IPS DF 4.7 (cell line): ENCODE results near the gene ACO1.
"Not testable (repeated sequence)": the region's sequence is repeated elsewhere in the genome, so short reads cannot be mapped to it uniquely, and the experiment has no call there.

Experiments used
- DNase-seq: peaks from one replicate; pipeline ENCODE4 v3.0.0-alpha.2; 2013; ENCODE audit warnings: low spot score; ENCODE audit errors: extremely low read depth

The ACO1 gene

DNA sequence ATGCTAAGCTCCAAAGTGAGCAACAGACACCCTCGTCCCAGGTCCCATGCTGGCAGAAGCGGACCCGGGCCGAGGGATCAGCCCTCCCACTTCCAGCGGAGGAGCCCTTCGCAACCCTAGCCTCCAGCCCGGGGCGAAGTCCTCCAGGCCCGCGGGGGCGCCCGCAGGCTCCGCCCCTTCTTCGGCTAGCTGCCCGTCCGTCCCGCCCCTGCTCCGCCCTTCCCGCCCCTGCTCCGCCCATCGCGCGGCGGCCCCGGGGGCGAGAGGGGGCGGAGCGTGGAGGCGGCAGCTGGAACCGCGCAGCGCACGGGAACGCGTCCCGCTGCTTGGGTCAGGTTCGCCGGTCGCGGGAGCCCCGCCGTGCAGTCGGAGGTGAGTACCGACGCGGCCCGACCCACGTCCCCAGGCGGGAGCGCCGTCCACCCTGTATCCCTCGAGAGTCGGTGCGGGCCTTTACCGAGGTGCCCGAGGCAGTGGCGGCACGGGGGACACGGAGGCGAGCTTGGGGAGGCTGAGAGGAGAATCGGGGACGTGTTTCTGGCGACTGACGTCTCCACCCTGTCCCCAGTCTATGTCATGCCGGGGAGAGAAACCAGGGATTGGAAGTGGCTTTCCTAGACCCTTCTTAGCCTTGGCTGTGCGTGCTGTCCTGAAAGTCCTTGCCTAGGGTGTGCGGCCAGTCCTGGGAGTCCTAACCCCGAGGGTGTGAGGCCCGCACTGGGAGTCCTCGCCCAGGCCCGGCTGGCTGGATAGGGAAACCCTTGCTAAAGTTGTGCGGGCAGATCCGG, at the start of gene ACO1:
Gene ACO1, plus strand, starts transcription at position 280 of the 788 bp plus-strand sequence. CDS start 20,864 bp downstream, outside the sequence.
- no peak for DNase-seq

DNA sequence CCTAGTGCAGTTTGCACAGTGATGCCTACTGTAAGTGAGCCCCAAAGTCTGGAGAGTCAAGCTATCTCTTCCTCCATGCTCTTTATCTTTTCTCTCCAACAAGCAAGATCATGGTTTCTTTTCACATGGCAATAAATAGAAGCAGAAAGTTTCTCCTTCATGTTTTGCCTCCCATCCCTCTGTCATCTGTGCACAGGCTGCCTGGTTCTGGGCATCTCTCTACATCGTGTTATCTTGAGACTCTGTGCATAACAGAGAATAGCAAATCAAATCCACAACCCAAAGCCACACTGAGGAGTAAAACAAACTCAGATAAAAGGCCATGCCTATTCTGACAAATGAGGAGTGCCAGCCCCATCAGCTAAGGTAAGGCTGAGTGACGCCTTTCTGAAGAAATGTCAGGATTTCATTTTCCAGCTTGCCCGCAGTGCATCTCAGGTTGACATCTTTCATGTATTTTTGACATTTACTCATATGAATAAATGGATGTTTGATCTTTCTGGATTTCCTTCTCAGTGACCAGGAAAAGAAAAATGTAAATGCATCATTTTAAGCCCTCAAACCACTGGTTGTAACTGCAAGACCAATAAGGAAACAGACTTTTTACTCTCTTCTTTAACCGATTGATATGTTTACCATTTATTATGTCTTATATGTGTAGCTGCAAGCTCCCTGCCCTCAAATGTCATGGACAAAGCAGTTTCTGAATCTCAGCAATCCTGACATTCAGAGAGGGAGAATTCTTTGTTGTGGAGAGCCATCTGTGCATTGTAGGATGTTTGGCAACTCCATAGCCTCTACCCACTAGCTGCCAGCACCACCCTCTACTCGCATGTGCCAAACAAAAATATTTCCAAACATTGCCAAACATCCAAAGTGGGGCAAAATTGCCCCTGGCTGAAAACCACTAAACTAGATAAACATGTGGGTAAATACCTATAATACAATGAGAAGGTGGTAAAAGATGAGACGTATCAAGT, 49.2 kb upstream of the ACO1 start:
- no peak for DNase-seq

DNA sequence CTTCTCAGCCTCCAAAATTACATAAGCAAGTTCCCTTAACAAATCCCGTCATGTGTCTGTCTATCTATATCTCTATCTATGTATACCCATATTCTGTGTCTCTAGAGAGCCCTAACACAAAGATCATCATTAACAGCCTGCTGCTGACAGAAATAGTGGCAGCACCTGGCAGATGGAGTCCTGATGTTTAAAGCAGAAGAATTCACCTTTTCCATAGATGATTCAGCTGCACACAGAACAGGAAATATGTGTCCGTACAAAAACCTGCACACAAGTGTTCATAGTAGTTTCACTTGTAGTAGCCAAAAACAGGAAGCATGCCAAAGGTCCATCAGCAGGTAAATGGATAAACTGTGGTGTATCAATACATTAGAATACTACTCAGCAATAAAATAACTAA, 45.0 kb upstream of the ACO1 start:
- DNase-seq: no peak

DNA sequence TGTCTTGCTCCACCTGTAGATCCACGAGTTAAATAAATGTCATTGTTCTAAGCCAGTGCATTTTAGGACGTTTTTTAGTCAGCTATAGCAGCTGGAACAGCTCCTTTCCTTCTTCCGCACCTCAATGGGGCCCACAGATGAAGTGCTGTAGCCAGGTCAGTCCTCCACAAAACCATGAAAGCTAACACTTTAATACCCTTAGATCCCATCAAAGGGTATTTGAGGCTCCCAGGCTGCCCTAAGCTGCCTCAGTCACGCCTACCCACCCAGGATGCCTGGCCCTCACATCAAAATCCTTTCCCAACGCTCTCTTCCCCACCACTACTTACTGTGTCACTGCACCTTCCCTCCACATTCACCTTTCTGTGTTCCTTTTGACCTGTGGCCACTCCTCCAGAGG, 44.1 kb upstream of the ACO1 start:
- DNase-seq: no peak

DNA sequence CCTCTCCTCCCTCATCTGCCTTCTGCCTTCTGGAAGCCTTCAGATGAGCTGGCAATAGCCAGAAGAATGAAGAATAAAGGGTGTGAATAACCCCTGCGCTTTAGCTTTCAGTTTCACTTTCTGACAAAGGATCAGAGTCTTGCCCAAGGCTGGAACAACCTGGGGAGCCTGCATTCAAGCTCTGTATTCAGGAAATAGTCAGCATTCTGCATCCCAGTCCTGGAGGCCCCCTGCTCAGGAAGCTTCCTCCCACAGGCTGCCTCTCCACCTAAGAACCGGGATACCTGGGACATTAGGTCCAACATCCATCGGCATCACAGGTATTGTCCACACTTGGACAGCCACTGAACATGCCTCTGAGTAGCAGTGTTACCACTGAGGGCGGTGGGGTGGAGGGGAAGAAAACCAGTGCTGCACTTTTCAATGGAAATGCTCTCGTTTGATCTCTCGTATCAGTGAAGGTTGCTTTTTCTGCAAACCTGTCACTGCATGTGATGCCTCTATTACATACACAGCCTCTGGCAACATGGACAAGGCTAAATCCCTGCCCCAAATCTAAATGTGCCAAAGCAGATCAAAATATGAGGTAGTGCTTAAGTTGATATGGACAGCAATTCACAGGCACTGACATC, 39.8 kb upstream of the ACO1 start:
- no peak for DNase-seq

DNA sequence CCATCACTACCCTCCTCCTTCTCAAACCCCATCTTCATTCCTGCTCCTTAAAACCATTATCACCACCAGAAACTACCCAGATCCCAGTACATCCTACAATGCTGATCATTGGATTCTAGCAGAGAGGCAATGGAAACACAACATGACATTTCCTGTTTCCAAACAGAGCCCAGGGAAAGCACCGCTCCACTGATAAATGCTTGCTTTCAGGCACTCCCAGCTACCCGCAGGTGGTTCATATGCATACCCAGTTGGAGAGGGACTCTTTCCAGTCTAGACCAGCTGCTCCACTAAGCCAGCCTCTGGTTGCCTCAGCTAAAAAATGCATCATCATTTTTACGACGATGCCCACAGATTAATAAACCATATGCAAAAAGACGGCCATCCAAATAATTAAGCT, 39.2 kb upstream of the ACO1 start:
- DNase-seq: peak; percentile 91

DNA sequence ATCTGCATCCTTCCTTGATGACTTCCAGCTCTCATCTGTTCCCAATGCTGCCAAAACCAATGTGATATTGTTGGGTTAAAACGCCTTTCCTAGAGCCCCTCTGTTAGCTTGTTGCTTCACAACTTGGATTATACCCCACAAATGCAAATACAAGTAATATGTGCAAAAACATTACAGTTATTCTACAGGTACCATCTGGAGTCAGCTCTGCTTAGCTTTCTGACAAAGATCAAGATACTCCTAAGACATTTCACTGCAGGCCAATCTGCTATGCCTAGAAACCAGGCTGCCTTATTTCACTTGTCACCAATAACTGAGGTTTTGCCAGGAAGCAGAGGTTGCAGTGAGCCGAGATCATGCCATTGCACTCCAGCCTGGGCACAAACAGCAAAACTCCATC, 36.9 kb upstream of the ACO1 start:
- no peak for DNase-seq

DNA sequence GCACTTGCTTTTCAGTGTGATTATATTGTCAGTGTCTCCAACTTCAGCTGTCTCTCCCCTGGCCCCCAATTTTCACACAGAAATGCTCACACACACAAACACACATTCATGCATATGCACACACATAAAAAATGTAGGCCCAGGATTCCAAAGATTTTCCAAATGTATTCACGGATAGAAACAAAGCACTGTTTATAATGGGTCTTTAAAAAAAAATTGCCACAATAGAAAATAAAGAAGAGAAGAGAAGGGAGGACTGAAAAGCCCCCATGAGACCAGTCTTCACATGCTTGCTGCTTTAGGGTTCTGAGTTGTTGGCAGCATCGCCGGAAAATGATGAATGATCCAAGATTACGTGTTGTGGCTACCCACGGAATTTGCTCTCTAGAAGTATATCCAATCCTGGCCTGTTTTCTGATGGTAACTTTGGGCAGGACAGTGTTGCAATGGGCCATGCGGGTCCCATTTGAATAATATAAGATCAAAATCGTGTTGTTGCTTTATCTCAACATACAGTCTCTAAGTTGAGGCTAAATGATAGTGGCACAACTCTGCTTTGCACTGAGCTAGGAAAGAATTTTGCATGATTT, 36.2 kb upstream of the ACO1 start:
- no peak for DNase-seq

DNA sequence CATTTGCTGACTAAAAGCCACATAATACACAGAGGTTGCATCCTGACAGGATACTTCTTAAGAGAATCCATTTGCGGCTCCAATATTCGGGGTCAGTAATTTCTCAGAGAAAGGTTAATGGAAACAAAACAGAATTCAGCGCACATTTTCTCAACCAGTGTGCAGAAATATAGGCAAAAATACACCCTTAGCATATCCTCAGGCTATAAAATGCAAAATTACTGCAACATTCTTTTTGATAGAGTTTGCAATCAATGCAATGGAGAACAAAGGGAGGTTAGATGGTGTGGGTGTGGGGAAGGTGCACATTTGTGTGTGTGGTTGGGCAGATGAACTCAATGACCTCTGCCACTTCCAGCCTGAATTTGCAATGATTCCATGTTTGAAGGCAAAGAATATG, 35.4 kb upstream of the ACO1 start:
- no peak for DNase-seq

DNA sequence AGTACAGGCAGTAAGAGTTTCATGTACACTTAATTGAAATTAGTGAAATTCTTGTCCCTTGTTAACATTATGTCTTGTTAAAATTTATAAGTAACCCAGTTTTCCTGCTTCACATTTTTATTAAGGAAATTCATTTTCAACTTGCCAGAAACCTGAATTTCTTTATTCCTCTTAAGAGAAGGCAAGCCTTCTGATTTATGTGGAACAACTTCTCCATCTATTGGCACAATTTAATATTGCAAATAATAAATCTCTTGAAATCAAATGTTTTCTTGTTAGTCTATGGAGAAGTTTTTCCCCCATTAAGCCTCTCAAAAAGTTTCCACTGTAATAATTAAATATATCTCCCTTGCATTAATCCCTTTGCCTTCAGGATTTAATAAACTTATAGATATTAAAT, 33.8 kb upstream of the ACO1 start:
- no peak for DNase-seq

DNA sequence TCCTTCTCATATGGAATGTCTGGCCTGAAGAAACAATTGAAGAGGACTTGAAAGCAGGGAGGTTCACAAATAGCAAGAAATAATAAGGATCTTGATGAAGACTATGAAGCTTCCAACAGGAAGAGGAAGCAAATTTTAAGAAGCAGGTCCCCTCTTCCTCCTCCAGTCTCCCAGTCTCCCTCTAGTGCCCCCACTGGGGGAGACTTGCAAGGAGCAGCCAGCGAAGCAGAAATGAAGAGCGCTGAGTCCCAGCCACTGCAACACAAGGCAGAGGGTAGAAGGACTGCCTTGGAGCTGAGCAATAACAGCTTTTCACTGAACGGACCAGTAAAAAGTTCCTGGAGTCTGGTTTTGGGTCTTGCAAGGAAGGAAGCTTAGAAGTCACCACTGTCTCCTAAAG, 32.6 kb upstream of the ACO1 start:
- DNase-seq: no peak

DNA sequence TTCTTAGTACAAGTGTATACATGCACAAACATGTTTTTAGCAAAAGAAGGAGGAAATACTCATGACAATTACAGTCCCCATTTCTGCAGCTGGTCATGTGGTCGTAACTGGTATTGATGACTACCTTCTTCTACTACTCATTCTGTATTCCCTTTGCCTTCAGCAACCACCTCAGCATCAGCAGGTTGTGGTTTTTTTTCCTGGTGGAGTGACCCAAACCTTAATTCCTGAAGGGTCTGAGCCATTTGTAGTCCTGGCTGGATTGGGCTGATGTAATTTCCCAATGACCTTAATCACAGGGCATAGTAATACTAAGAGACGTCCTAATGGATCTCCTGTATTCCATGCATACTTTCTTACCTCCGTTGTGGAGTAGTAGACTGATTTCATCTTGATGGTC, 31.0 kb upstream of the ACO1 start:
- DNase-seq: not testable (repeated sequence)

DNA sequence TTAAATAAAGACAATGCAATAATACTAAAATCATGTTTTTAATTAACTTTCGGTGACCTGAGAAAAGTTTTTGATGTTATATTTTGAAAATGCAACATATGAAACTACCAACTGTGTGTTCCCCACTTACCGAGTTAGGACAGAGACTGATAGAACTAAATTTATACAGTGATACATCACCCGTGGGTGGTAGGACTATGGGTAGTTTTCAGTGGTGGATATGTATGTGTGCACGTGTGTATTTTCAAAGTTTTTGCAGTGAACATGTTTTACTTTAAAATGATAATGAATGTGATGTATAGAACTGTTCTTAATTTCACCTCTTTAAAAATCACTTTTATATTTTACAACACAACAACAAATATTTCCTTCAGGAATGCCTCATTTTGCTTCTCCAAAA, 25.0 kb upstream of the ACO1 start:
- no peak for DNase-seq

DNA sequence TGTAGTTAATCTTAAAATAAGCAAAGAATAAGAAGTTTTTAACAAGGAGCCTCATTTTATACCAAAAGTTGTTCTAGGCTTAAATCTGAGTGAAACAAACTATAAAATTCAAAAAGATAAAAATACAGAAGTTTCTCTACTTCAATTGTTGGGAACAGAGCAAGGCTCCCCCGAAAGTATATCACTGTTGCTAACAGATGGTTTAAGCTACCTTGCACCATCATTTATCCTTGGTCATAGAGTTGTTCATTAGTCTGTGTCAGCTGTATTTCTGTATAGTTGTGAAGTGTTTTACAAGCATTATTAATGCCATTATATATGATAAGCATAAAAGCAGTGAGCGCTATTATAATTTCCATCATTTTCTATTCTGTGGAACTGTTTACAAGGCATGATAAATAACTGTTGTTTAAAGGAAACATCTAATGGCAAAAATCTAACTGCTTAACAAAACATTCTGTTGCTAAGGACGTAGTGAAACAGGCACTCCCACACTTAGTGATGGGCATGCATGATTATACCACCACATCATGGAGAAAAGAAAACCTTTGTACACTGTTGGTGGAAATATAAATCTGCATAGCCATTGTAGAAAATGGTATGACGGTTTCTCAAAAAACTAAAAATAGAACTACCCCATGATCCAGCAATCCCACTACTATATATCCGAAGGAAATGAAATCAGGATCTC, 23.3 kb upstream of the ACO1 start:
- no peak for DNase-seq

DNA sequence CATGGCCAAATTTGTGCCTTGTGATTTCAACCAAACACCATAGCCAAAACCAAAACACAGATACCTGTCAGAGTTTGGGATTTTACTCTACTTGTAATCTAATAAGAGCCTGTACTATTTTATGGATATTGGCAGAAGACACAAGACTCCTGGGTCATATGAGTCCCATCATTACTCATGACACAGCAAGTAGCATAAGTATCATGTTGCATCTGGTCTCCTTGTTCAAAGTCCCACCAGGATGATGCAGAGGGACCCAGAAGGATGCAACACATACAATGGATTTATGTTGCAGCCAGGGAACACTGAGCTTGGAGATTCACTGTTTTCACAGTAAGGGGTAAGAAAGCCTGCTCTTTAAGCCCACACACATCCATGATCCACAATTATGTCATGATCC, 13.2 kb upstream of the ACO1 start:
- DNase-seq: no peak

DNA sequence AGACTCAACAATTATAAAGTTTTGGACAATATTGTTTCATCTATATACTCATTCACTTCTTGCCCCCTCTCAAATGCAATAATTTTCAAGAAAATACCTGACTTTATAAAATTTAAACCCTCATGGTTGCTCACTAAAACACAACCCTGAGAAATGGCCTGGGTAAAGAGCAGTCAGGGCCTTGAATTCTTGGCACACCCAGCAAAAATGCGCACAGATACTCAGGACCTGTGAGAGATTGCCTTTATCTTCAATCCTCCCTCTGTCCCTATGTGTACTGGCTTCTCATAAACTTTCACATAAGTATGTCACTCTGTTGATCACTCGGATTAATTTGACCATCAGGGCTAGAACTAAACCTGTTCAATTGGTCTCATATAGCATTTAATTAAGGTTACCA, 12.8 kb upstream of the ACO1 start:
- no peak for DNase-seq

DNA sequence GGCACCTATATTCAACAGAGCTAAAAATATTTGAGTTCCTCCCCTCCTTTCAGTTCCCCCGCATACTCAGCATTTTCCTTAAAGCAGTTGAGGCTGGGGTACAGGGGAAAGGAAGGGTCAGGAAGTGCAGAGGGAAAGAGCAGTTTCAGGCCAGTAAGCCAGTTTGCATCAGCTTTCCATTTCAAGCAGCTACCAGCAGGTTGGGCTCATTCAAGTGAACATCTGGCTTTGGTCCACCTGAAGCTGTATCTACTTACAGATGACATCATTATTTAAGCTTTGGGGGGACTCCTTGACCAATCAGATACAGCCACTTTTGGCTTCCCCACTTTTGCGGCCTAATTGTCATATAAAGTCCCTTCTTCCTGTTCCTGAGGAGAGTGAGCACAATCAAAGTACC, 8.2 kb upstream of the ACO1 start:
- DNase-seq: no peak

DNA sequence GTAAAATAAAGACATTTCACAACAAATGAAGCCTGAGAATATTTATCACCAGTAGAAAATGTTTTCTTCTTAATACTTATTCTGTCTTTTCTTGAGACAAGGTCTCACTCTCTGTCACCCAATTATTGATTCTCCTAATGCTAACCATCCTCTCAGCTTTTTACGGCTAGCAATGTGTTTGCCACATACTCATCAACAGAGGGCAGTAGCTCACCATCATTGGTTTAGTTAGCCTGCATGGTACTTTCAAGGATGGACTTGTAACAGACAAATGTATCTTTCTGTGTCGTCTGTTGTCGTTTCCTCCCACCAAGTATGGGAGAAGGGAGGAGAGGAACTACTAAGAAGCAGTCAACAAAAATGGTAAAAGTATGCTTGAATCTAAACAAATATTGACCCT, 5.9 kb upstream of the ACO1 start:
- DNase-seq: peak; percentile 44

DNA sequence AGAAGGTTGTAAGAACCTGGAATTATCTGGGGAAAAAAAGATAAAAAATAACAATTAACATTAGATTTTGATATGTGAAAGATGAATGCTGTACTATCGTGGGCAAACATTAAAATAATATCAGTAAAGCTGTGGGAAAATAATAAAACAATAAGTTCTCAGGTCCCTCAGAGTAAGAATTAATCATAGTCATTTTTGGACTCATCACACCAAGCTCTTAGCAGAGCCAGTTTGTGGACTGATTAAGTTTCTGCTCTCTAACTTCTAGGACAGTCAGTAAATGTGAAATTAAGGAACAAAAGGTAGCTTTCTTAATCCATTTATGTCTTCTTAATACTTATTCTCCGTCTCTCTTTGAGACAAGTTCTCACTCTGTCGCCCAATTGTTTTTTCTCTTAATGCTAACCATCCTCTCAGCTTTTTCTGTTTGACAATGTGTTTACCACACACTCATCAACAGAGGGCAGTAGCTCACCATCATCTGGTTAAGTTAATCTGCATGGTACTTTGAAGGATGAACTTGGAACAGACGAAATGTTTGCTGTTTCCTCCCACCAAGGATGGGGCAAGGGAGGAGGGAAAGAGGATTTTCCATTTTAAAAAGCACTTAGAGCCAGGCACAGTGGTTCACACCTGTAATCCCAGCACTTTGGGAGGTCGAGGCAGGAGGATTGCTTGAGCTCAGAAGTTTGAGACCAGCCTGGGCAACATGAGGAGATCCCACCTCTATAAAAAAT, 5.3 kb upstream of the ACO1 start:
- DNase-seq: peak; percentile 49

DNA sequence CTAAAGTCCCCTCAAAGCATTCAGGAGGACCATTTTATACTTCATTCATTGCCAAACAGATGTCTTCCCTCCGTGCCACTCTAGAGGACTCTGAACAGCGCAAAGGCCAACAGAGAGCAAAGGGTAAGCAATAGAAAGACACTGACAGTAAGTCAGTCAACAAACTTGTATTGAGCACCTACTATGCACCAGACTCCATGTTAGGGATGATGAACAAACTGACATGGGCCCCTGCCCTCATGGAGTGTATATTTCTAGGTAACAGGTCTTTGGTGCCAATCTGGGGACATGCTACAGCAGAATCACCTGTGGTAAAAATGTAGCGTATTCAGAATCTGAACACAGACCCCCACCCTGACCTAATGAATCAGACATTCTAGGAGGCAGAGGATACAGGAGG, 3.5 kb upstream of the ACO1 start:
- DNase-seq: no peak
